HL-60 (cell line): Measurements from ENCODE around the gene SPSB2.

Experiments
- CTCF ChIP-seq: IDR thresholded peaks from one replicate; pipeline ENCODE4 v1.5.1; 2011; ENCODE audit warnings: low read length, control low read depth, inconsistent platforms; ENCODE audit not compliant: insufficient read depth
- GABPA ChIP-seq: IDR thresholded peaks from 2 replicates; pipeline ENCODE4 v1.6.1; 2012; ENCODE audit warnings: low read depth
- POLR2AphosphoS5 ChIP-seq: IDR thresholded peaks from 2 replicates; pipeline ENCODE4 v1.6.1; 2012; ENCODE audit warnings: low read depth
- REST ChIP-seq: IDR thresholded peaks from 2 replicates; pipeline ENCODE4 v1.6.1; 2012; ENCODE audit warnings: low read depth; ENCODE audit not compliant: insufficient replicate concordance
- SPI1 ChIP-seq: IDR thresholded peaks from 2 replicates; pipeline ENCODE4 v1.6.1; 2012; ENCODE audit warnings: low read depth, mild to moderate bottlenecking, borderline replicate concordance

GRCh38 chr12:6827437-6827911 is 45.6 kb downstream of the SPSB2 start:
- TF ChIP-seq CTCF (no peak), REST (no peak), GABPA (no peak), POLR2AphosphoS5 (no peak), SPI1 (no peak)
